Activated T-helper 9 cell treated with anti-CD3 and anti-CD28 coated beads, Interleukin-2, amount 50 U/mL, for 16 hours (primary cell): Measurements from ENCODE around the gene UQCR10.

ENCODE experiments used
- DNase-seq: peaks from one replicate; pipeline ENCODE4 v3.0.0-alpha.2; 2020; ENCODE audit warnings: low read depth

The UQCR10 gene

DNA sequence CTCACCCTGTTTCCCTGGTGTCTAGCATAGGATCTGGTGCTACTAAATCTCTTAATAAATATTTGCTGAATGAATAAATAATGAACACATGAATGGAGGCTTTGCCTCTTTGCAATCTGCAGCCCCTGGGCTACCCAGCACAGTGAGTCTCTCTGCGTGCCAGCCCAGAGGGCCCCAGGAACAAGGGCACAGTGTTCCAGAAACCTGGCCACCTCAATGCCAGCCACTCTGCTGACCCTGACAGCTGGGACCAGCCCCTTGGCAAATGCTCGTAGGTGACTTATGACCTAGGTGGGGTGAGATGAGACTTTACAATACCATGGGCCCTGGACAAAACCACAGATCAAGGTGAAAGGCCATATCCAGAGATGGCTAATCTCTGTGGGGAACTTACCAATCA, 31.6 kb downstream of the UQCR10 start:
- DNase-seq: no peak

- DNase-seq: no peak
Measured at GRCh38 chr22:29799217-29799680, 32.1 kb downstream of the UQCR10 start.

DNA sequence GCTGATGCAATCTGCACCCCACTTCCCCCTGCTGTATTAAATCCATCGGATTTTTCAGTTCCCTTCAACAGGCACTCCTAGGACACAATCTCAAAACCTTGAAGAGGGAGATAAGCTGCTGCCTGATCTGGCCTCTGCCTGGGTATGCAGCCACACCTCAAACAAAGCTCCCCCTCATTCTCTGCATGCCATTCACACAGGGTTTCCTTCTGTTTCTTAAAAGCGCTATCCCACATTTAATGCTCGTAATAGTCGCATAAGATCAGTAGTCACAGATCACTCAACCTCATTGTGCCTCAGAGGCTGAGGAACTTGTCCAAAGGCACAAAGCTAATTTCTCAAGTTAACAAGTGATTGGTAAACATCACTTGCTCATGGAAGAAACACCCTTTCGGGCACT, 34.0 kb downstream of the UQCR10 start:
- no peak for DNase-seq

DNA sequence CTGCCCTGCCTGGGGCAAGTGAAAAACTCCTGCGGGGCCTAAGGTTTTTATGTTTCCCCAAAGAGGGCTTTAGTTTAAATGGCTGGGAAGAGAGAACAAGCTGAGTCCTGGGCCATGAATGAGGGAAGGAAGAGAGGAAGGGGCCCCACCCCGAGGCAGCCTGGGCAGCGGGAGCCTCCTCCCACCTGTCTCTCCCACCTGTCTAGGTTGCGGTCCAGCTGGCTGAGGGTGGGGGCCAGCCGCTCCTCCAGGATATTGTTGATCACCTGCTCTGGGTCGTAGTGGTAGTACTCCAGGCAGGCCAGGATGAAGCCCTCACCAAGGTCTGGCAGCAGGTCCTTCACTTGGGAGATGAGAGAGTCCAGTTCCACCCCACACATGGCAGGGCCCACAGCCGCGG, 34.6 kb downstream of the UQCR10 start:
- DNase-seq: no peak

GRCh38 chr22:29803190-29803589, 36.0 kb downstream of the UQCR10 start:
- no peak for DNase-seq

DNA sequence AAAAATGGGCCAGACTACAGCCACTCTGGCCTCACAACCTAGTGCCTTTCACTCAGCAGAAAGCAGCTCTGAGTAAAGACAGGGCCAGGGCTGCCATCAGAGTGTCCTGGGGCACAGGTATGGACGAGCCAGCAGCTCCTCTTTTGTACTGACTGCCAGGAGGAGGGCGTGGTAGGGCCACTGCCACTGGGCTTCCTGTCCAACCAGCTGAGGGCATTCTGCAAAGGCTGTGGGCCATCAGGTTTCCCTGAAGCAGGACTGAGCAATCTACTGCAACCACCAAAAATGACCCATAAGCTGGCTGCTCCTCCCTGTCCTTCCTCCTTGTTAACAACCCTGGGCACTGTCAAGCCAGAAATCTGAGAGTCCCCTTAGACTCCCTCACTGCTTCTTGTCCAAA, 37.8 kb downstream of the UQCR10 start:
- no peak for DNase-seq

- no peak for DNase-seq
Measured at GRCh38 chr22:29806196-29806595, 39.0 kb downstream of the UQCR10 start.

- DNase-seq: no peak
Measured at GRCh38 chr22:29810216-29810615, 43.0 kb downstream of the UQCR10 start.

DNA sequence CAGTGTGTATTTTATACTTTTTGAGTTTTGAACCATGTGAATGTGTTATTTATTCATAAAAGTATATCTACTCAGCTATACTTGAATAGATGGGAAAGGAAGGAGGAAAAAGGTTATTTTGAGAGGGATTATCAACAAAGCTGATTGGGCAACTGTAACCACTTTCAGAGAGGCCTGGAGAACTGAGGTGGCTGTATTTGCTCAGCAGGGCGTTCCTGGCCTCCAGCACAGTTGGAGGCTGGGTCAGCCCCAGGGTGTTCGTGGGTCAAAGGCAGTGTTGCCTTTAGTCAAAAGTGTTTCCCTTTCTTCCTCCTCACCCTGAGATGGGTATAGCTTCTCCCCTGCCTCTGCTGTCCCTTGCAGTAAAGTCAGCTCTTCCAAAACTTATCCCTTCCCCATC, 44.2 kb downstream of the UQCR10 start:
- no peak for DNase-seq

DNA sequence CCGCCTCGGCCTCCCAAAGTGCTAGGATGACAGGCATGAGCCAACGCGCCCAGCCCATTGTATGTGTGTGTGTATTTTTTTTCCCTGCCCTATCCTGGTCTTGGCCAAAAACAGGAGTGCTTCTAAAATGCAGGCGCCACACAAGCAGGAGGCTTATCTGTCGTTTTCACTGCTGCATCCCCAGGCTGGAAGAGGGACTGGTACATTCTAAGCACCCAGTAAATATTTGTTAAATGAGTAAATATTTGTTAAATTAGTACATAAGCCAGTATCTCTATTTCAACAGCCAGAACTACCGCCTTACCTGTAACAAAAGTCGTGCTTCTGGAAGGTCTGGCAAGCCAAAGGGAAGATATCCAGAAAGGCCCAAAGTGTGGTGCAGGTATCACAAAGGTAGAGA, 46.0 kb downstream of the UQCR10 start:
- DNase-seq: no peak

- DNase-seq: no peak
Measured at GRCh38 chr22:29813563-29813962, 46.4 kb downstream of the UQCR10 start.

- DNase-seq: no peak
Measured at GRCh38 chr22:29814003-29814402, 46.8 kb downstream of the UQCR10 start.

GRCh38 chr22:29815580-29815979, 48.4 kb downstream of the UQCR10 start:
- DNase-seq: no peak

- no peak for DNase-seq
Measured at GRCh38 chr22:29816128-29816527, 49.0 kb downstream of the UQCR10 start.

- no peak for DNase-seq
Measured at GRCh38 chr22:29816539-29816938, 49.4 kb downstream of the UQCR10 start.

DNA sequence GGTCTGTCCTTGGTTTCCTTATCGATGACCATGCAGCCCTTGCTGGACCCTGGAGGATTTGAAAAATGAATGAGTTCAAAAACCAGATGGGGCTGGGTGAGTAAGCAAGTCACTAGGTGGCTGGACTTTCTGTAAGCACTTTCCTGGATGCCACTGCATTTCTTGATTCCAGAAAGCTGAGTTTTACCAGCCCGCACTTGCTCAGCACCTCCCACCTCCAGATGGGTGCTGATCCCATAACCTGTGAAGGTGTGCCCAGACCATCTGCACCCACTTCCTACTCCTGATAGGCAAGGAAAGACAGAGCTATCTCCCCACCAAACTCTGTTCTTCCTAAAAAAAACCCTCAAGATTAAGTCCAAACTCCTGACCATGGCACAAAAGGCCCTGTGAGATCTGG, 49.8 kb downstream of the UQCR10 start:
- DNase-seq: no peak

- DNase-seq: no peak
Measured at GRCh38 chr22:29817724-29818123, 50.6 kb downstream of the UQCR10 start.

DNA sequence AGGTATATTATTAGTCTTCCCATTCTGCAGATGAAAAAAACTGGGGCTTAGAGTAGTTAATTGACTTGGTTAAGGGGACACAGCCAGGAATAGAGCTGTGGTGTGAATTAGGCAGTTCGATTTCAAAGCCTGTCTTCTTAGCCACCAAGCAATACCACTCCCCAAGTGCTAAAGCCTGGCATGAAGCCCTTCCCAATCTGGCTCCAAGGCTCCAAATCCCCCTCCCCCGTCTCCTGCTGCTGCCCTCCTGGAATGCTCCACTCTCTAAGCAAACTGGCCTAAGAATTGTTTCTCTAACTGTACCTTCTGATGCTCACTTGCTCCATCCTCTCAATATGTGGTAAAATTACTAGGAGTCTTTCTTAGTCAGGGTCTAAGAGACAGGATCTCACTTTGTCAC, 52.3 kb downstream of the UQCR10 start:
- DNase-seq: no peak
